WTC11 (cell line): ENCODE measurements around the gene NAA50. TPM values are rescaled to one million over a fixed set of nuclear protein-coding genes. Genes with fewer than 3 reads are reported as not detected.

ENCODE experiments used
- ATAC-seq: fragments of 200-7000 bp; cut with Tn5 transposase; 2 replicates; pipeline ENCODE4 v1.10.0; 2021; ENCODE audit warnings: mild to moderate bottlenecking, moderate library complexity
- CTCF ChIA-PET: fragments of 300-600 bp; sonication (Branson Sonifier 250); formaldehyde crosslinking; loops from one replicate; lab custom pipeline; 2021; ENCODE audit warnings: antibody characterized with exemption; lab: Charles Lee
- POLR2A ChIA-PET: fragments of 350-600 bp; sonication (Branson Sonifier 250); formaldehyde crosslinking; loops from one replicate; lab custom pipeline; 2021; ENCODE audit warnings: antibody characterized with exemption; lab: Charles Lee
- DNase-seq: peaks from one replicate; pipeline ENCODE4 v3.0.0; 2021; ENCODE audit warnings: low spot score
- H3K27ac Mint-ChIP-seq: 2 replicates; pipeline ENCODE4 v1.8.0; 2021; ENCODE audit warnings: mixed read lengths
- H3K27me3 Mint-ChIP-seq: 2 replicates; pipeline ENCODE4 v1.8.0; 2021; ENCODE audit warnings: low read depth, mild to moderate bottlenecking, moderate library complexity, mixed read lengths
- H3K36me3 Mint-ChIP-seq: 2 replicates; pipeline ENCODE4 v1.8.0; 2021; ENCODE audit warnings: mixed read lengths
- H3K4me1 Mint-ChIP-seq: 2 replicates; pipeline ENCODE4 v1.8.0; 2022; ENCODE audit warnings: mixed read lengths
- H3K4me3 Mint-ChIP-seq: 2 replicates; pipeline ENCODE4 v1.8.0; 2021; ENCODE audit warnings: mild to moderate bottlenecking, moderate library complexity, mixed read lengths
- H3K9me3 Mint-ChIP-seq: 2 replicates; pipeline ENCODE4 v1.8.0; 2021; ENCODE audit warnings: mixed read lengths
- CREB1 ChIP-seq: sonication (generic); formaldehyde crosslinking; IDR thresholded peaks from 2 replicates; pipeline ENCODE4 v1.8.0; 2023; ENCODE audit warnings: mild to moderate bottlenecking, missing genetic modification reagents
- ETV6 ChIP-seq: sonication (generic); formaldehyde crosslinking; IDR thresholded peaks from 2 replicates; pipeline ENCODE4 v1.8.1; 2022; ENCODE audit warnings: mild to moderate bottlenecking, missing genetic modification reagents
- FOXK1 ChIP-seq: sonication (generic); formaldehyde crosslinking; IDR thresholded peaks from 2 replicates; pipeline ENCODE4 v1.8.0; 2022; ENCODE audit warnings: mild to moderate bottlenecking, moderate library complexity, missing genetic modification reagents
- GTF2I ChIP-seq: fragments of 250-450 bp; sonication (Bioruptor Pico); conservative IDR thresholded peaks from 2 replicates; pipeline ENCODE4 v1.4.0; 2021; ENCODE audit warnings: mild to moderate bottlenecking
- IRF2 ChIP-seq: sonication (generic); formaldehyde crosslinking; IDR thresholded peaks from 2 replicates; pipeline ENCODE4 v1.8.0; 2022; ENCODE audit warnings: low read depth, missing genetic modification reagents, borderline replicate concordance
- MAX ChIP-seq: sonication (generic); formaldehyde crosslinking; IDR thresholded peaks from 2 replicates; pipeline ENCODE4 v1.8.0; 2022; ENCODE audit warnings: mild to moderate bottlenecking, missing genetic modification reagents
- NFYB ChIP-seq: sonication (generic); formaldehyde crosslinking; conservative IDR thresholded peaks from 2 replicates; pipeline ENCODE4 v1.8.0; 2022; ENCODE audit warnings: low read depth, missing genetic modification reagents
- SP1 ChIP-seq: sonication (generic); formaldehyde crosslinking; conservative IDR thresholded peaks from 2 replicates; pipeline ENCODE4 v1.8.1; 2022; ENCODE audit warnings: missing genetic modification reagents
- USF2 ChIP-seq: sonication (generic); formaldehyde crosslinking; IDR thresholded peaks from 2 replicates; pipeline ENCODE4 v1.8.1; 2023; ENCODE audit warnings: mild to moderate bottlenecking, missing genetic modification reagents, moderate library complexity
- ZNF138 ChIP-seq: sonication (generic); formaldehyde crosslinking; conservative IDR thresholded peaks from 2 replicates; pipeline ENCODE4 v1.8.1; 2022; ENCODE audit warnings: mild to moderate bottlenecking, moderate library complexity, missing genetic modification reagents
- ZNF219 ChIP-seq: sonication (generic); formaldehyde crosslinking; IDR thresholded peaks from 2 replicates; pipeline ENCODE4 v1.8.0; 2023; ENCODE audit warnings: missing genetic modification reagents, mild to moderate bottlenecking, borderline replicate concordance
- total RNA-seq: library from RNA; stranded (reverse); gene quantifications from 3 replicates; pipeline ENCODE4 v1.2.3, GENCODE V29; 2021
- TF ChIP-seq, protein P1 (sequence below): sonication (generic); formaldehyde crosslinking; IDR thresholded peaks from 2 replicates; pipeline ENCODE4 v1.8.0; 2022; ENCODE audit warnings: missing genetic modification reagents
- TF ChIP-seq, protein P2 (sequence below): sonication (generic); formaldehyde crosslinking; IDR thresholded peaks from 2 replicates; pipeline ENCODE4 v1.8.1; 2023; ENCODE audit warnings: mild to moderate bottlenecking, missing genetic modification reagents, borderline replicate concordance
- TF ChIP-seq, protein P3 (sequence below): fragments of 200-600 bp; IDR thresholded peaks from 2 replicates; pipeline ENCODE4 v1.8.0; 2022; ENCODE audit warnings: antibody characterized with exemption
- TF ChIP-seq, protein P4 (sequence below): sonication (generic); formaldehyde crosslinking; IDR thresholded peaks from 2 replicates; pipeline ENCODE4 v1.8.1; 2022; ENCODE audit warnings: low read depth, missing genetic modification reagents, borderline replicate concordance

NAA50 gene
- total RNA-seq, 1 experiment from 2014 or later: 193 TPM

DNA sequence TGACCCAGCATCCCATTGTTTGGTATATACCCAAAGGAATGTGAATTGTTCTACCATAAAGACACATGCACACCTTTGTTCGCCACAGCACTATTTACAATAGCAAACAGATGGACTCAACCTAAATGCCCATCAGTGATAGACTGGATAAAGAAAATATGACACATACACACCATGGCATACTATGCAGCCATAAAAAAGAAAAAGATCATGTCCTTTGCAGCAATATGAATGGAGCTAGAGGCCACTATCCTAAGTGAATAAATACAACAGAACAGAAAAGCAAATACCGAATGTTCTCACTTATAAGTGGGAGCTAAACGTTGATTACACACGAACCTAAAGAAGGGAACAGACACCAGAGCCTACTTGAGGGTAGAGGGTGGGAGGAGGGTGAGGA is 38.2 kb downstream of the NAA50 start:
- ATAC-seq: no peak
- H3K36me3 Mint-ChIP-seq: no peaks in the 10 kb centered on the region
- DNase-seq: no peak
- TF ChIP-seq, protein P1, sequence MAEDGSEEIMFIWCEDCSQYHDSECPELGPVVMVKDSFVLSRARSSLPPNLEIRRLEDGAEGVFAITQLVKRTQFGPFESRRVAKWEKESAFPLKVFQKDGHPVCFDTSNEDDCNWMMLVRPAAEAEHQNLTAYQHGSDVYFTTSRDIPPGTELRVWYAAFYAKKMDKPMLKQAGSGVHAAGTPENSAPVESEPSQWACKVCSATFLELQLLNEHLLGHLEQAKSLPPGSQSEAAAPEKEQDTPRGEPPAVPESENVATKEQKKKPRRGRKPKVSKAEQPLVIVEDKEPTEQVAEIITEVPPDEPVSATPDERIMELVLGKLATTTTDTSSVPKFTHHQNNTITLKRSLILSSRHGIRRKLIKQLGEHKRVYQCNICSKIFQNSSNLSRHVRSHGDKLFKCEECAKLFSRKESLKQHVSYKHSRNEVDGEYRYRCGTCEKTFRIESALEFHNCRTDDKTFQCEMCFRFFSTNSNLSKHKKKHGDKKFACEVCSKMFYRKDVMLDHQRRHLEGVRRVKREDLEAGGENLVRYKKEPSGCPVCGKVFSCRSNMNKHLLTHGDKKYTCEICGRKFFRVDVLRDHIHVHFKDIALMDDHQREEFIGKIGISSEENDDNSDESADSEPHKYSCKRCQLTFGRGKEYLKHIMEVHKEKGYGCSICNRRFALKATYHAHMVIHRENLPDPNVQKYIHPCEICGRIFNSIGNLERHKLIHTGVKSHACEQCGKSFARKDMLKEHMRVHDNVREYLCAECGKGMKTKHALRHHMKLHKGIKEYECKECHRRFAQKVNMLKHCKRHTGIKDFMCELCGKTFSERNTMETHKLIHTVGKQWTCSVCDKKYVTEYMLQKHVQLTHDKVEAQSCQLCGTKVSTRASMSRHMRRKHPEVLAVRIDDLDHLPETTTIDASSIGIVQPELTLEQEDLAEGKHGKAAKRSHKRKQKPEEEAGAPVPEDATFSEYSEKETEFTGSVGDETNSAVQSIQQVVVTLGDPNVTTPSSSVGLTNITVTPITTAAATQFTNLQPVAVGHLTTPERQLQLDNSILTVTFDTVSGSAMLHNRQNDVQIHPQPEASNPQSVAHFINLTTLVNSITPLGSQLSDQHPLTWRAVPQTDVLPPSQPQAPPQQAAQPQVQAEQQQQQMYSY (CRISPR knock-in tag): no peak
- TF ChIP-seq ZNF219 (CRISPR knock-in tag): no peak
- H3K4me3 Mint-ChIP-seq: no peak overlapping the region
- no peaks in the 10 kb centered on the region for H3K27me3 Mint-ChIP-seq
- ChIA-PET POLR2A (interaction anchor here (0.7 kb wide), 1 partner anchor 872 kb away, joined by 3 read pairs; no protein-coding TSS in a partner anchor), CTCF (interaction anchor here (1.1 kb wide), 1 partner anchor 37 kb away, joined by 3 read pairs; no protein-coding TSS in a partner anchor)
- H3K4me1 Mint-ChIP-seq: no peaks in the 10 kb centered on the region
- H3K27ac Mint-ChIP-seq: no peak overlapping the region
- H3K9me3 Mint-ChIP-seq: 0 out of 2 replicates have a peak, but pooled peaks cover 3% of the 10 kb centered on the region

DNA sequence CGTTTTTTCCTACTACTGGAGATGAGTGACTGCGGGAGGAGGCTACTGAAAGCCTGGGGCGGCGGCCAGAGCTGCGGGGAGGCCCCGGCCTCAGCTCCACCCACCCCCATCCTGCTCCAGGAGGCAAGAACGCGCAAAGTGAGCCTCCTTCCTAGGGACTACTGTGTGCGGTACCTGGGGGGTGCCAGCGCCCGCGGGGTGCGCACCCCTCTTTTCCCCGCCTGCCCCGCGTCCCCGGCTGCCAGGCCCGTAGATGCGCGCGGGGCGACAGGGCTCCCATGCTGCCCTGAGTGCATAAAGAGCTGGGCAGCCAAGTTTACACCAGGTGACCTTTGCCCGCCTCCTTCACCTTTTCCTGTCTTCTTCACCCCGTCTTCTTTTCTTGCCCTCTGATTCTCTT is 47.1 kb downstream of the NAA50 start:
- Mint-ChIP-seq H3K27ac (no peak overlapping the region; the same call in 1 of the 2 replicates), H3K9me3 (no peaks in the 10 kb centered on the region), H3K27me3 (no peaks in the 10 kb centered on the region), H3K36me3 (no peaks in the 10 kb centered on the region), H3K4me1 (peaks cover 13% of the 10 kb centered on the region), H3K4me3 (no peak overlapping the region)
- ChIA-PET POLR2A (interaction anchor here (1.4 kb wide), 1 partner anchor 48 kb away, joined by 7 read pairs; the partner anchor contains the start of genes ATP6V1A and NAA50), CTCF (interaction anchor here (0.6 to 1.7 kb wide), 3 partner anchors 47 to 213 kb away, joined by 3 to 9 read pairs (median 3); partner anchors contain the start of gene NAA50)
- DNase-seq: peak; percentile 36
- TF ChIP-seq MAX (CRISPR knock-in tag): 0 out of 2 replicates have a peak, but pooled peaks have one; percentile 26
- TF ChIP-seq ZNF138 (CRISPR knock-in tag): no peak
- TF ChIP-seq NFYB (CRISPR knock-in tag): no peak
- no peak for TF ChIP-seq CREB1
- no peak for TF ChIP-seq IRF2
- TF ChIP-seq, protein P2, sequence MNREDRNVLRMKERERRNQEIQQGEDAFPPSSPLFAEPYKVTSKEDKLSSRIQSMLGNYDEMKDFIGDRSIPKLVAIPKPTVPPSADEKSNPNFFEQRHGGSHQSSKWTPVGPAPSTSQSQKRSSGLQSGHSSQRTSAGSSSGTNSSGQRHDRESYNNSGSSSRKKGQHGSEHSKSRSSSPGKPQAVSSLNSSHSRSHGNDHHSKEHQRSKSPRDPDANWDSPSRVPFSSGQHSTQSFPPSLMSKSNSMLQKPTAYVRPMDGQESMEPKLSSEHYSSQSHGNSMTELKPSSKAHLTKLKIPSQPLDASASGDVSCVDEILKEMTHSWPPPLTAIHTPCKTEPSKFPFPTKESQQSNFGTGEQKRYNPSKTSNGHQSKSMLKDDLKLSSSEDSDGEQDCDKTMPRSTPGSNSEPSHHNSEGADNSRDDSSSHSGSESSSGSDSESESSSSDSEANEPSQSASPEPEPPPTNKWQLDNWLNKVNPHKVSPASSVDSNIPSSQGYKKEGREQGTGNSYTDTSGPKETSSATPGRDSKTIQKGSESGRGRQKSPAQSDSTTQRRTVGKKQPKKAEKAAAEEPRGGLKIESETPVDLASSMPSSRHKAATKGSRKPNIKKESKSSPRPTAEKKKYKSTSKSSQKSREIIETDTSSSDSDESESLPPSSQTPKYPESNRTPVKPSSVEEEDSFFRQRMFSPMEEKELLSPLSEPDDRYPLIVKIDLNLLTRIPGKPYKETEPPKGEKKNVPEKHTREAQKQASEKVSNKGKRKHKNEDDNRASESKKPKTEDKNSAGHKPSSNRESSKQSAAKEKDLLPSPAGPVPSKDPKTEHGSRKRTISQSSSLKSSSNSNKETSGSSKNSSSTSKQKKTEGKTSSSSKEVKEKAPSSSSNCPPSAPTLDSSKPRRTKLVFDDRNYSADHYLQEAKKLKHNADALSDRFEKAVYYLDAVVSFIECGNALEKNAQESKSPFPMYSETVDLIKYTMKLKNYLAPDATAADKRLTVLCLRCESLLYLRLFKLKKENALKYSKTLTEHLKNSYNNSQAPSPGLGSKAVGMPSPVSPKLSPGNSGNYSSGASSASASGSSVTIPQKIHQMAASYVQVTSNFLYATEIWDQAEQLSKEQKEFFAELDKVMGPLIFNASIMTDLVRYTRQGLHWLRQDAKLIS (CRISPR knock-in tag): no peak
- TF ChIP-seq FOXK1: no peak
- TF ChIP-seq GTF2I (CRISPR knock-in tag): no peak
- TF ChIP-seq, protein P3, sequence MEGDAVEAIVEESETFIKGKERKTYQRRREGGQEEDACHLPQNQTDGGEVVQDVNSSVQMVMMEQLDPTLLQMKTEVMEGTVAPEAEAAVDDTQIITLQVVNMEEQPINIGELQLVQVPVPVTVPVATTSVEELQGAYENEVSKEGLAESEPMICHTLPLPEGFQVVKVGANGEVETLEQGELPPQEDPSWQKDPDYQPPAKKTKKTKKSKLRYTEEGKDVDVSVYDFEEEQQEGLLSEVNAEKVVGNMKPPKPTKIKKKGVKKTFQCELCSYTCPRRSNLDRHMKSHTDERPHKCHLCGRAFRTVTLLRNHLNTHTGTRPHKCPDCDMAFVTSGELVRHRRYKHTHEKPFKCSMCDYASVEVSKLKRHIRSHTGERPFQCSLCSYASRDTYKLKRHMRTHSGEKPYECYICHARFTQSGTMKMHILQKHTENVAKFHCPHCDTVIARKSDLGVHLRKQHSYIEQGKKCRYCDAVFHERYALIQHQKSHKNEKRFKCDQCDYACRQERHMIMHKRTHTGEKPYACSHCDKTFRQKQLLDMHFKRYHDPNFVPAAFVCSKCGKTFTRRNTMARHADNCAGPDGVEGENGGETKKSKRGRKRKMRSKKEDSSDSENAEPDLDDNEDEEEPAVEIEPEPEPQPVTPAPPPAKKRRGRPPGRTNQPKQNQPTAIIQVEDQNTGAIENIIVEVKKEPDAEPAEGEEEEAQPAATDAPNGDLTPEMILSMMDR: no peak
- no peak for TF ChIP-seq ETV6 (CRISPR knock-in tag)
- 0 out of 2 replicates have a peak, but pooled peaks have one; percentile 3 for TF ChIP-seq SP1 (CRISPR knock-in tag)
- 0 out of 2 replicates have a peak, but pooled peaks have one; percentile 13 for TF ChIP-seq USF2 (CRISPR knock-in tag)
- TF ChIP-seq, protein P1 (CRISPR knock-in tag): no peak
- TF ChIP-seq, protein P4, sequence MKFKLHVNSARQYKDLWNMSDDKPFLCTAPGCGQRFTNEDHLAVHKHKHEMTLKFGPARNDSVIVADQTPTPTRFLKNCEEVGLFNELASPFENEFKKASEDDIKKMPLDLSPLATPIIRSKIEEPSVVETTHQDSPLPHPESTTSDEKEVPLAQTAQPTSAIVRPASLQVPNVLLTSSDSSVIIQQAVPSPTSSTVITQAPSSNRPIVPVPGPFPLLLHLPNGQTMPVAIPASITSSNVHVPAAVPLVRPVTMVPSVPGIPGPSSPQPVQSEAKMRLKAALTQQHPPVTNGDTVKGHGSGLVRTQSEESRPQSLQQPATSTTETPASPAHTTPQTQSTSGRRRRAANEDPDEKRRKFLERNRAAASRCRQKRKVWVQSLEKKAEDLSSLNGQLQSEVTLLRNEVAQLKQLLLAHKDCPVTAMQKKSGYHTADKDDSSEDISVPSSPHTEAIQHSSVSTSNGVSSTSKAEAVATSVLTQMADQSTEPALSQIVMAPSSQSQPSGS: no peak
- peak; percentile 1; the same call in 1 of the 2 replicates for ATAC-seq
